Upper lobe of right lung (tissue), 1 donor: ENCODE results near the gene CAMK1D. TPM values are rescaled to one million over a fixed set of nuclear protein-coding genes. Genes with fewer than 3 reads are reported as not detected.

Experiments used
- ATAC-seq: fragments of 200-7000 bp; cut with Tn5 transposase; one replicate; pipeline ENCODE4 v1.9.1; 2020; ENCODE audit warnings: mild to moderate bottlenecking, moderate library complexity
- DNase-seq: peaks from one replicate; pipeline ENCODE4 v3.0.0-alpha.2; 2020
- H3K27ac ChIP-seq: fragments of 200-600 bp; one replicate; pipeline ENCODE4 v1.8.0; 2022
- H3K27me3 ChIP-seq: fragments of 200-600 bp; one replicate; pipeline ENCODE4 v1.8.0; 2022; ENCODE audit warnings: mild to moderate bottlenecking
- H3K36me3 ChIP-seq: fragments of 200-600 bp; one replicate; pipeline ENCODE4 v1.8.0; 2022
- H3K4me1 ChIP-seq: fragments of 200-600 bp; one replicate; pipeline ENCODE4 v1.8.0; 2022
- H3K4me3 ChIP-seq: fragments of 200-600 bp; one replicate; pipeline ENCODE4 v1.8.0; 2022; ENCODE audit warnings: mild to moderate bottlenecking
- H3K9me3 ChIP-seq: fragments of 200-600 bp; one replicate; pipeline ENCODE4 v1.8.0; 2022
- intact Hi-C: fragments of 100-400 bp; cut with DNase I; formaldehyde crosslinking; loops from one replicate; pipeline ENCODE4 v1.11.0; 2022
- total RNA-seq: library from RNA; stranded (reverse); fragmentation: NEBNext Ultra II Directional; extraction: Animal tissue kit (Norgen Biotek cat#: 25700); gene quantifications from one replicate; pipeline ENCODE4 v1.2.1, GENCODE V29; 2021
- TF ChIP-seq, protein P1 (sequence below): fragments of 200-600 bp; IDR thresholded peaks from one replicate; pipeline ENCODE4 v1.8.0; 2022; ENCODE audit warnings: antibody characterized with exemption
- donor health status: DM: no; HTN: yes; CAD: no; lungs with severe emphysema.

The CAMK1D gene
- total RNA-seq, 1 donor from 2014 or later = 17.1 TPM

DNA sequence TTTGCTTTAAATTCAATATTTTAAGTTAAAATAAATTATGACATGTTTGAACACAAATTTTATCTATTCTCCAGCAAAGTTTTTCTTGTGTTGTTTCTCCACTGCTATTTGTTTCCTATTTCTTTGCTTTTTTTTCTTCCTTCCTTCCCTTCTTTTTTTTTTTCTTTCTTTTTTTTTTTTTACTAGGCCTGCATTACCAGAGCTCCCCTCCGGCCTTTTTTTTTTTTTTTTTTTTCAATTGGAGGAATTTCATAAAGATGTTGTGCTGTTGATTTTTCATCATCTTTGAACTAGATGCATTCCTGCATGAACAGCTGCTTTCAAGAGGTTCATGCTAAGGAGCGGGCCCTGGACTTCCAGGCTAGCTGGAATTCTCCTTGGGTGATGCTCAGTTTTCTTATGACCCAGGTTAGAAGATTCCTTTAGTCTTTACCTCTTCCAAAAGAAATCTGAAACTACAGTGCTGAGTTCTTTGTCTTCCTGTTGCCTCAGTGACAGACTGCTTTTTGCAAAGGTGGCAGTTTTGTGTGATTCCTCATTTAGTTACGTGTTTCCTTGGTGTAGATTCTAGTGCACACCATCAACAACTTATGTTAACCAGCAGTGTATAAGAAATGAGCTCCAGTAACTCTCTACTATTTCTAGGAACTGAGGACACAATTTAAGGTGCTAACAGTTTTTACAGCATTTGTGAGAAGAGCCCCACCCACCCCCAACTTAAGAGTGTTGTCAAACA is 4.8 kb upstream of the CAMK1D start:
- Histone ChIP-seq H3K4me3 (no peak overlapping the region), H3K27ac (no peak overlapping the region), H3K27me3 (no peaks in the 10 kb centered on the region), H3K9me3 (no peaks in the 10 kb centered on the region), H3K36me3 (no peaks in the 10 kb centered on the region), H3K4me1 (peaks cover 6% of the 10 kb centered on the region)
- DNase-seq = no peak
- ATAC-seq = no peak
- intact Hi-C loops = no loop called here
- TF ChIP-seq, protein P1, sequence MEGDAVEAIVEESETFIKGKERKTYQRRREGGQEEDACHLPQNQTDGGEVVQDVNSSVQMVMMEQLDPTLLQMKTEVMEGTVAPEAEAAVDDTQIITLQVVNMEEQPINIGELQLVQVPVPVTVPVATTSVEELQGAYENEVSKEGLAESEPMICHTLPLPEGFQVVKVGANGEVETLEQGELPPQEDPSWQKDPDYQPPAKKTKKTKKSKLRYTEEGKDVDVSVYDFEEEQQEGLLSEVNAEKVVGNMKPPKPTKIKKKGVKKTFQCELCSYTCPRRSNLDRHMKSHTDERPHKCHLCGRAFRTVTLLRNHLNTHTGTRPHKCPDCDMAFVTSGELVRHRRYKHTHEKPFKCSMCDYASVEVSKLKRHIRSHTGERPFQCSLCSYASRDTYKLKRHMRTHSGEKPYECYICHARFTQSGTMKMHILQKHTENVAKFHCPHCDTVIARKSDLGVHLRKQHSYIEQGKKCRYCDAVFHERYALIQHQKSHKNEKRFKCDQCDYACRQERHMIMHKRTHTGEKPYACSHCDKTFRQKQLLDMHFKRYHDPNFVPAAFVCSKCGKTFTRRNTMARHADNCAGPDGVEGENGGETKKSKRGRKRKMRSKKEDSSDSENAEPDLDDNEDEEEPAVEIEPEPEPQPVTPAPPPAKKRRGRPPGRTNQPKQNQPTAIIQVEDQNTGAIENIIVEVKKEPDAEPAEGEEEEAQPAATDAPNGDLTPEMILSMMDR = no peak

DNA sequence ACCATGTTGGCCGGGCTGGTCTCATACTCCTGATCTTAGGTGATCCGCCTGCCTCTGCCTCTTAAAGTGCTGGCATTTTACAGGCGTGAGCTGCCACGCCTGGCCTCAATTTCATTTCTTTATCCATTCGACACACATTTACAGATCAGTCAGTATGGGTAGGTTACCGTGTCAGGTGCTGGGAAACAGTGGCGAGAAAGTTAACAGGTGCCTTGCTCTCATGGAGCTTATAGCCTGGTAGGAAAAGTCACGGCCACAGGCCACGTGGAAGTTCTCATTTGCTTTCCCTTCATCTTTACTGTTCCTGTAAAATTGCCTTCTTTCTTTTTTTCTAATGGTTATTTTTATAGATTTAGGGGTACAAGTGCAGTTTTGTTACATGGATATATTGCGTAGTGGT is 2.6 kb upstream of the CAMK1D start:
- H3K4me1 ChIP-seq = peaks cover 21% of the 10 kb centered on the region
- H3K9me3 ChIP-seq = no peaks in the 10 kb centered on the region
- no peaks in the 10 kb centered on the region for H3K36me3 ChIP-seq
- intact Hi-C loops = no loop called here
- DNase-seq (no peak), ATAC-seq (no peak)
- peaks cover 13% of the 10 kb centered on the region for H3K27me3 ChIP-seq
- TF ChIP-seq, protein P1 = no peak
- H3K27ac ChIP-seq = no peak overlapping the region
- no peak overlapping the region for H3K4me3 ChIP-seq

DNA sequence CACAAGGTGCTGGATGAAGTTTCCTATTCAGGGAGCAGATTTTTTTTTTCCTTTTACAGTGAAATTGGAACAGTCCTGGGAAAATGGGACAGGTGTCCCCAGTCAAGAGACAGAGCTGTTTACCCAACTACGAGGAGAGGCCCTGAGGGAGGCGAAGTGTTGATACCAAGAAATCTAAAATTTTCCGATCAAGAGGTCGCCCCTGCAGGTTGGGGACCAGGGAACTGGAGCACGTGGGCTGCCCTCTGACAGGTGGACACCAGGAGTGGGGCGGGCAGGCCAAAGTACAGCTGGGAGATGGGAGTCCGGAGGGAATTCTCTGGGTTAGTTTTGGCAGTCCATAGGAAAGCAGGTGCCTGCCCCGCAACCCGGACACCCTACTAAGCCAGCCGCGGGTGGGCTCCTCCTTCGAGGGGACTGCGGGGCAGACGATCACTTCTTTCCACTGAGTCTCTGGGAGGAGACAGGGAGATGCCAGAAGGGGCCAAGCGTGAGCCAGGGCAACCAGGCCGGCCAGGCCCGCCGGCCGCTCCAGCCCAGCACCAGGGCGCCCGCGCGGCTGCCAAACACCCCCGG is 965 bp upstream of the CAMK1D start:
- ATAC-seq = no peak

DNA sequence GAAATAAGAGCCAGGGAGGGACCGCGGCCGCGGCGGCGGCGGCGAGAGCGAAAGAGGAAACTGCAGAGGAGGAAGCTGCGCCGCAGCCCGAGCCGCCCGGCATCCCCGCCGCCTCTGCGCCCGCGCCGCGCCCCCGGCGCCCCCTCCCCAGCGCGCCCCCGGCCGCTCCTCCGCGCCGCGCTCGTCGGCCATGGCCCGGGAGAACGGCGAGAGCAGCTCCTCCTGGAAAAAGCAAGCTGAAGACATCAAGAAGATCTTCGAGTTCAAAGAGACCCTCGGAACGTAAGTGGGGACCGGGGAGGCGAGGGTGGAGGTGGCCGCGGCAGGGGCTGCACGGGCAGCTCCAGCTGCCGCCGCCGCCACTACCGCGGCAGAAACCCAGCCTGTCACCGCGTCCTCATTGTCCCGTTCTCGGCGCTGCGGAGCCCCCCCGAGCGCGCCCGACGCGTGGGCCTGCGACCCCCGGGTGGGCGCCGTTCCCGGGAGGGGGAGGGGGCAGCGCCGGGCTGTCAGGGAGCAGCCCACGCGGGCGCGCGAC is 351 bp downstream of the CAMK1D start:
- Histone ChIP-seq H3K27me3 (peaks cover 13% of the 10 kb centered on the region), H3K36me3 (no peaks in the 10 kb centered on the region), H3K9me3 (no peaks in the 10 kb centered on the region), H3K27ac (peak overlapping the region; percentile 78), H3K4me1 (peaks cover 21% of the 10 kb centered on the region), H3K4me3 (peak overlapping the region; percentile 75)
- peak; percentile 66 for DNase-seq
- TF ChIP-seq, protein P1 = no peak
- intact Hi-C loops = no loop called here
- no peak for ATAC-seq

More for the DNA sequence above, 965 bp upstream of the CAMK1D start:
- no peaks in the 10 kb centered on the region for H3K36me3 ChIP-seq
- H3K27ac ChIP-seq = peak overlapping the region; percentile 30
- H3K27me3 ChIP-seq = peaks cover 13% of the 10 kb centered on the region
- H3K9me3 ChIP-seq = no peaks in the 10 kb centered on the region
- H3K4me1 ChIP-seq = peaks cover 21% of the 10 kb centered on the region
- DNase-seq = no peak
- TF ChIP-seq, protein P1 = no peak
- intact Hi-C loops = no loop called here
- peak overlapping the region; percentile 75 for H3K4me3 ChIP-seq

DNA sequence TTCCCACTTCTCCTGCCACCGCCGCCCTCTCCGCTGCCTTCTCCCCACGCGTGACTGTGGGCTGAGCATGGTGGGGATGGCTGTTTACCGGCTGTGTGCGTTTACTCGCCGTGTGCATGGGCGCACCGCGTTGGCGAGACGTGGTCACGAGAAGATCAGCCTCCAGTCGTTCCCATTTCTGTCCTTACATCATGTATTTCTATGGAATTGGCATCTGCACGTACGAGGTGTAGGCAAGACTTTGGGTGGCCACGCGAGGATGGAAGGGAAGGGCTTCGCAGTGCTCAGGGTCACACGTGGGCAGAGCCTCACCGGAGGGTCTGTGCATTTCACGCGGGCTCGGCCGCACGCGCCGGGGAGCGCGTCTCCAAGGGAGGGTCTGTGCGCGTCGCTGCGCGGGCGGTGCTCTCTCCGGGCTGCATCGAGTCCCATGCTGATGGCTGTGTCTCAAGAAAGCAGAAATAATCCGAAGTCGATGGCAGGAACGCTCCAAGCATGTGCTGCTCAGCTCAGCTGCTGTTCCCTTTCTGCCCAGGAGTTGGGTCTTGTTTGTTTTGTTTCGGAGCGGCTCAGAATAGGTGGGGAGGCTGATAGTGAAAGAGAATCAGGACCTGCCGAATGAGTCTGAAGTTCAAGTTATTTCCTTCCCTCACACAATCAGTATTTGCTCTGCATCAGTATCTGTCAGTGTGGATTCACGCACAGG is 973 bp downstream of the CAMK1D start:
- H3K4me3 ChIP-seq = peak overlapping the region; percentile 75
- ATAC-seq (peak; percentile 60), DNase-seq (peak; percentile 76)
- H3K9me3 ChIP-seq = no peaks in the 10 kb centered on the region
- peaks cover 13% of the 10 kb centered on the region for H3K27me3 ChIP-seq
- H3K4me1 ChIP-seq = peaks cover 21% of the 10 kb centered on the region
- peak overlapping the region; percentile 78 for H3K27ac ChIP-seq
- H3K36me3 ChIP-seq = no peaks in the 10 kb centered on the region
- TF ChIP-seq, protein P1 = no peak
- intact Hi-C loops = no loop called here
